Body of pancreas (tissue), 4 donors: Measurements from ENCODE around the gene NDNF. TPM values are rescaled to one million over a fixed set of nuclear protein-coding genes. Genes with fewer than 3 reads are reported as not detected.
A peak's percentile ranks its signal among the peaks of the same experiment; 100 is the strongest.

Experiments used
- ATAC-seq: fragments of 150-250 bp; one replicate; pipeline ENCODE4 v1.9.1; 2016
- DNase-seq, 4 donors: peaks; one replicate each; pipeline ENCODE4 v3.0.0-alpha.2; 2019
- H3K27ac ChIP-seq, 4 donors: fragments of 200-600 bp; sonication (generic); 1 replicate in 3 of 4; 2 replicates in 1 of 4; pipeline versions ENCODE4 v1.5.1 to v1.6.1; 2016 to 2019; ENCODE audit warnings: mild to moderate bottlenecking in 1 of 4, mixed read lengths in 1 of 4, moderate library complexity in 1 of 4
- H3K27me3 ChIP-seq, 2 donors: fragments of 200-600 bp; sonication (generic); one replicate each; pipeline ENCODE4 v1.6.0; 2016; ENCODE audit warnings: mild to moderate bottlenecking in 1 of 2
- H3K36me3 ChIP-seq, 2 donors: fragments of 200-600 bp; sonication (generic); replicated peaks in 1 of 2; 2 replicates each; pipeline ENCODE4 v1.5.1; 2016; ENCODE audit warnings: low read depth in 2 of 2; ENCODE audit not compliant: insufficient read depth in 1 of 2
- H3K4me1 ChIP-seq: fragments of 200-600 bp; sonication (generic); one replicate; pipeline ENCODE4 v1.6.0; 2016
- H3K4me3 ChIP-seq, 2 donors: fragments of 200-600 bp; sonication (generic); 1 replicate in 1 of 2; 2 replicates in 1 of 2; pipeline ENCODE4 v1.5.1; 2016 to 2019
- H3K9me3 ChIP-seq, 3 donors: fragments of 200-600 bp; sonication (generic); 1 replicate in 2 of 3; 2 replicates in 1 of 3; pipeline ENCODE4 v1.5.1; 2016
- CTCF ChIP-seq, 7 experiments: fragments of 450-650 bp in 4 of 7; fragments of 200-600 bp in 3 of 7; sonication (generic) in 3 of 7; IDR thresholded peaks; one replicate each; pipeline ENCODE4 v1.5.1; 2016 to 2019; ENCODE audit warnings: antibody characterized with exemption in 7 of 7
- POLR2A ChIP-seq, 3 donors: fragments of 450-650 bp; IDR thresholded peaks; one replicate each; pipeline ENCODE4 v1.6.1; 2016; ENCODE audit warnings: antibody characterized with exemption in 3 of 3, mild to moderate bottlenecking in 2 of 3
- WGBS, 2 donors: methylation state at CpG; one replicate each; pipeline ENCODE4 v1.1.5; 2017; 5-methylcytosine and 5-hydroxymethylcytosine counted together
- intact Hi-C: fragments of 100-400 bp; cut with DNase I; formaldehyde crosslinking; loops from one replicate; pipeline ENCODE4 v1.15.1; 2023
- total RNA-seq, 2 donors: library from RNA; depleted of rRNA; stranded (reverse); fragments of >200 nt; gene quantifications; one replicate each; pipeline ENCODE4 v1.1.0, GENCODE V29; 2016

The NDNF gene
- under 1 TPM; 0.52 to 0.66 TPM for total RNA-seq

GRCh38 chr4:121072224-121073003 is at the start of gene NDNF:
Gene NDNF, minus strand, starts transcription at chr4:121072535. Its CDS starts 26,698 bp downstream, at chr4:121045837.
- H3K4me3 ChIP-seq = peak within 1 kb of the TSS in 1 of 2 donors; percentile 32
- WGBS, 2 donors = 0 to 1% methylated on average over 68 to 72 of the region's 76 CpGs
- DNase-seq (peak; percentile 11 to 47 (median 27)), ATAC-seq (peak; percentile 62)
- H3K36me3 ChIP-seq = no peaks in the 10 kb centered on the region
- no peak within 1 kb of the TSS for H3K27ac ChIP-seq
- intact Hi-C loops = no loop called here
- H3K9me3 ChIP-seq = no peaks in the 10 kb centered on the region
- no peaks in the 10 kb centered on the region for H3K27me3 ChIP-seq
- TF ChIP-seq POLR2A (IDR thresholded peaks at IDR 0.05) (no peak), CTCF (IDR thresholded peaks at IDR 0.05) (no peak)
- peaks cover 21% of the 10 kb centered on the region for H3K4me1 ChIP-seq

- WGBS, 2 donors = 81 to 86% methylated on average over 1 of the region's 1 CpG
- no peaks in the 10 kb centered on the region for H3K36me3 ChIP-seq
- ATAC-seq (no peak), DNase-seq (no peak)
- H3K9me3 ChIP-seq = no peaks in the 10 kb centered on the region
- no peak overlapping the region for H3K4me3 ChIP-seq
- H3K4me1 ChIP-seq = no peaks in the 10 kb centered on the region
- intact Hi-C loops = no loop called here
- TF ChIP-seq CTCF (IDR thresholded peaks at IDR 0.05) (no peak), POLR2A (IDR thresholded peaks at IDR 0.05) (no peak)
- H3K27ac ChIP-seq = no peak overlapping the region
- no peaks in the 10 kb centered on the region for H3K27me3 ChIP-seq
Measured at GRCh38 chr4:121119715-121120114, 47.4 kb upstream of the NDNF start.

GRCh38 chr4:121118344-121118743 is 46.0 kb upstream of the NDNF start:
- WGBS, 2 donors = 70 to 71% methylated on average over 2 of the region's 2 CpGs
- no peak for DNase-seq
- intact Hi-C loops = no loop called here

GRCh38 chr4:121114756-121115155 is 42.4 kb upstream of the NDNF start:
- Histone ChIP-seq H3K9me3 (no peaks in the 10 kb centered on the region), H3K4me3 (no peak overlapping the region), H3K27me3 (no peaks in the 10 kb centered on the region), H3K36me3 (no peaks in the 10 kb centered on the region), H3K4me1 (no peaks in the 10 kb centered on the region), H3K27ac (no peak overlapping the region)
- DNase-seq (no peak), ATAC-seq (no peak)
- TF ChIP-seq CTCF (IDR thresholded peaks at IDR 0.05) (no peak), POLR2A (IDR thresholded peaks at IDR 0.05) (no peak)
- WGBS, 2 donors = 88 to 96% methylated on average over 1 of the region's 1 CpG
- intact Hi-C loops = no loop called here

More at GRCh38 chr4:121118344-121118743, 46.0 kb upstream of the NDNF start:
- Histone ChIP-seq H3K27ac (no peak overlapping the region), H3K4me1 (no peaks in the 10 kb centered on the region), H3K4me3 (no peak overlapping the region), H3K36me3 (no peaks in the 10 kb centered on the region), H3K27me3 (no peaks in the 10 kb centered on the region), H3K9me3 (no peaks in the 10 kb centered on the region)
- no peak for TF ChIP-seq CTCF (IDR thresholded peaks at IDR 0.05)
- no peak for TF ChIP-seq POLR2A (IDR thresholded peaks at IDR 0.05)
- no peak for ATAC-seq

GRCh38 chr4:121112530-121112929 is 40.2 kb upstream of the NDNF start:
- Histone ChIP-seq H3K36me3 (no peaks in the 10 kb centered on the region), H3K9me3 (no peaks in the 10 kb centered on the region), H3K4me1 (peaks cover 8% of the 10 kb centered on the region), H3K27ac (no peak overlapping the region), H3K4me3 (no peak overlapping the region), H3K27me3 (no peaks in the 10 kb centered on the region)
- TF ChIP-seq POLR2A (IDR thresholded peaks at IDR 0.05) (no peak), CTCF (IDR thresholded peaks at IDR 0.05) (peak in 6 of 7 experiments; percentile 28 to 51 (median 40))
- ATAC-seq (no peak), DNase-seq (no peak)
- intact Hi-C loops = no loop called here
